Stimulated activated CD4-positive, alpha-beta T cell treated with anti-CD3 and anti-CD28 coated beads, Interleukin-15, amount 100 ng/mL, for 24 hours (primary cell): ENCODE results near the gene PANX2.

Experiments
- DNase-seq: peaks from one replicate; pipeline ENCODE4 v3.0.0-alpha.2; 2020

The PANX2 gene

DNA sequence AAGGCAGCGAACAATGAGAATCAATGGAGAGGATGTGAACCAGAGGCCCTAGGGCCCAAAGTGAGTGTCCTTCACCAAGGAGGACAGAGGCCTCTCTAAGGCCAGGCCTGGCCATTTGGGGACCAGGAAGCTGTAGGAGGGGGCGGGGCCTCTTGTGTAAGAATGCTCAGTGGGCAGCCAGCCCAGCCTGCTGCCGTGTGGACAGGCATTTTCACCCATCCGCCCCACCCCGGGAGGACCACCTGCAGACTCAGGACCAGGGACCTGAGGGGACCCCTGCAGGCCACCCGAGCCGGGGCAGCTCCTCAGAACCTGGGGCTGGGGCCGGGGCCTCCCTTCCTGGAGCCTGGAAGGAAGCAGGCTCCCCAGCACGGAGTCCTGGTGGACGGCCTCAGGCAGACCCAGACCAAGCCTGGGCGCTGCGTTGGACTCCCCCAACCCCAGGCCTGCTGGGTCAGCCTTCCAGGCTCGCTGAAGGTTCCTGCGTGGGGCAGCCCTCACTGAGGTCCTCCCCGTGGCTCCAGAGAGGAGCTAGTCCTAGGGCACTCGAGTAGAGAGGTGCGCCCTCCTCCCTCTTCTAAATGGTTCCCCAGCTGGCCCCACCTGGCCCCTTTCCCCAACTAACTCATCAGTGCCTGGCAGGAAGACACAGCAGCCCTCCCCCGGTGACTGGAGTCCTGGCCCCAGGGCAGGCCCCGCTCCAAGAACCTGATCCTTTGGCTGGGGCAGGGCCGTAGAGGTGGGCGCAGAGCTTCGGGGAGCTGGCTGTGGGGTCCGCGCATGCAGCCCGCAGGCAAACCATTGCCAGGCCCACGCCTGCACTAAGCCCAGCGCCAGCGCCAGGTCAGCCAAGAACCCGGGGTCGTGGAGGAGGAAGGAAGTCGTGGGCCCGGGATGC is 13.7 kb downstream of the PANX2 start:
- DNase-seq: no peak

DNA sequence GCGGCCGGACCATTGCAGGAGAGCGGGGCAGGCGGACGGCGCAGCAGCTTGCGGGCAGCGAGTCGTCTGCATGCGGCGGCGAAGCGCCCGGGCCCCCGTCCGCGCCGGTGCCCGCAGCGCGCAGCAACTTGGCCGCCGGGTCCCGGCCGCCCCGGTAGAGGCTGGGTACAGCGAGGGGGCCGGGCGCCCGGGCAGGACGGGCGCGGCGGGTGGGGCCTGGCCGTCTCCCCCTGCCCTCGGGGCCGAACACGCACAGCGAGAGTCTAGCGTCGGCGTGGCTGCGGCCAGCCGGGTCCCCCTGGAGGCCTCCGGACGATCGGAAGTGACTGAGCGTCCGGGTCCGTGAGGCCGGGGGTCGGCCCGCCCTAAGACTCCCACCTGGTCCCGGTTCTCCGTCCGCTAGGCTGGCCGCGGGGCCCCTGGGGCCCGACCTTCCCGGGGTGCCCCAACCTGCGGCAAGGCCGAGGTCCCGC is 14.4 kb downstream of the PANX2 start:
- no peak for DNase-seq

DNA sequence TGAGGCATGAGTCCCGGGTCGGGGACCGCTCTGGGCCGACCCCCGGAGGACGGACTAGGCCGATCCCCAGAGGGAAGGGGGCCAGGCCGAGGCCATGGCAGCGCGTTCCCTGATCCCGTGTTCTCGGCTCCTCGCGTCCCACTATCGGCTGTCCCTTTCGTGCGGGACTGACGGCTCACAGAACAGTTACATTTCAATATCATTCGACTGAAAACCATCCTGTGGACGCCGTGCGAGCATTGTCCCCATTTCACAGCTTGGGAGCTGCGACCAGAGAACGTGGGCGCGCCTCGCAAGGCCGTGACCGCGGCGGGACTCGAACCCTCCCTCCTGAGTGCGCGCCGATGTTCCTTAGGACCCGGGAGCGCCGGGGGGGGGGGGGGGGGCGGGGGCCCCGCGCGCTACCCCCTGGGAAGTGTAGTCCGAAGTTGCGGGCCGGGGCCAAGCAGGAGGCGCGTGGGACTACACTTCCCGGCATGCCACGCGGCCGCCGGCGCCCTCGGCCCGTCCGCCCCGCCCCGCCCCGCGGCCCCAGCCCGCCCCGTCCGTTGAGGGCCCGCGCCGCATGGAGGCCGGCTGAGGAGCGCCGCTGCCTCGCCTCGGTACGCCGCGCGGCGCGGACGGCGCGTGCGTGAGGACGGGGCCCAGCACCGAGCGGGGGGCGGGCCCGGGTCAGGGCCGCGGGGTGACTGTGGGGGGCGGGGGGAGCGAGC is 15.0 kb downstream of the PANX2 start, which contains the start of gene TRABD:
Gene TRABD (plus strand): TSS at position 539 of the 713 bp plus-strand sequence. CDS start 7,148 bp downstream, outside the sequence.
- peak; percentile 92 for DNase-seq

- DNase-seq: peak; percentile 29
Measured at GRCh38 chr22:50186181-50186714, 15.7 kb downstream of the PANX2 start.

- no peak for DNase-seq
Measured at GRCh38 chr22:50186761-50187523, 16.4 kb downstream of the PANX2 start.

- DNase-seq: no peak
Measured at GRCh38 chr22:50188356-50188755, 17.8 kb downstream of the PANX2 start.

GRCh38 chr22:50189184-50189848 is 18.8 kb downstream of the PANX2 start:
- DNase-seq: no peak

- no peak for DNase-seq
Measured at GRCh38 chr22:50189849-50190181, 19.3 kb downstream of the PANX2 start.

GRCh38 chr22:50190182-50190940 is 19.8 kb downstream of the PANX2 start:
- peak; percentile 83 for DNase-seq

DNA sequence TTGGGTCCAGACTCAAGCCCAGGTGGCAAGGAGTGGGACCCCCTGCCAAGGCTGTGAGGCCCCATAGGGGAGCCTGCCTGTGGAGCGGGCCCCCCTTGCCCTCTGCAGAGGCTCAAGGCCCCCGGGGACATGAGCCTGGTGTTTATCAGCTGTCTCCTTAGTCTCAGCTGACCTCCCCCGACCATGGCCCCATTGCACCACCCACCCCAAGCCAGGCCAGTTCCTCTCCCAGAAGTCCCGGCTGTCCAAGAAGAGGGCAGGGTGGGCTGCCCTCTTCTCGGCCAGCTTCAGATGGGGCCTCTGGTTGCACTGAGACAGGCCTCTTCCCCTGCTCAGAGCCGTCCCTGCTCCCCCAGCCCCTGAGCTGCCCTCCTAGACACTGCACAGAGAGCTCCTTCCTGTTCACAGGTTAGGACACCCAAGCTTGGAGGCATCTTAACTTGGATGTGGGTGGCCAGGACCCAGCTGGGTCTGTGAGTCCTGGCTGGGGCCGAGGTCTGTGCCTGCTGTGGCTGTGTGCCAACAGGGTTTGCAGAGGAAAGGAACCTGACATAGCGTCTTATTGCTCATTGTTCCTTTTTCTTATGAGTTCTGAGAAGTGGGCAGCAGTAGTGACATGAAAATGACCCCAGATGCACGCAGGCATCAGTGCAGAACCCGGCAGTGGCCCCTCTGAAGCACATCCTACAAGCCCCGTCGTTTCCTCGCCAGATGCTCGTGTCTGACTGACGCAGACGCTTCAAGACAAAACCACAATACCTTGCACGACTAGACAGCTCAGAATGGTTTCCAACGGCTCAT is 20.6 kb downstream of the PANX2 start:
- peak; percentile 78 for DNase-seq

DNA sequence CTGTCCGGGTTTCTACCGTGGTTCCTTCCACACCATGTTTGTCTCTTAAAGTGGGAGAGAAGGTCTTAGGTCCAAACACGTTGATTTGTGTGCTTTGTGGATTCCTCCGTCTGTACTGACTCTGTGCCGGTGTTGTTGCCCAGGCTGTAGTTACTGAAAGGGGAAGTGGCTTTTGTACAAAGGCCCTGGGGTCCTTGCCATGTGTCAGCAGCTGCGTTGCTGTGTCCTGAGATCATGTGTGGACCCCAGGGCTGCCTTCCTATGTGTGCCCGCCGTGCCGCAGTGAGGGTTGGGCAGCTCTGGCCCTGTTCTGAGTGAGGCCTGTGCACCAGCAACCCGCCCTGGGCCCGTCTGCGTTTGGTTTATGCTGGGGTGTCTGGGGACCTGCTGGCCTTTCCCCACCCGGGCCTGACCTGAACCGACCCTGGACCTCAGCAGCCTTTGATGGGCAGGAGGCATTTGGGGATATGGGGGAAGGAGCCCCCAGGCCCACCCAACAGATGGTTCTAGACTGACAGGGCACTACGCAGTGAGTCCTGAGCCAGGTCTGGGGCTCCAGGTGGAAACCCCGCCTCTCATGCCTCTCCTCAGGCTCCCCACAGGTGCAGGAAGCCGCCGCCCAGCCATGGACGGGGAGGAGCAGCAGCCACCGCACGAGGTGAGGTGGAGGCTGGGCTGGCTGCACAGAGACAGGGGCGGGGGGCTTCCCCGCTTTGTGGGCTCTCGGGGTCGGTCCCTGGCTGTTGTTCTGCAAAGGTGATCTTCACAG is 22.1 kb downstream of the PANX2 start:
- no peak for DNase-seq

DNA sequence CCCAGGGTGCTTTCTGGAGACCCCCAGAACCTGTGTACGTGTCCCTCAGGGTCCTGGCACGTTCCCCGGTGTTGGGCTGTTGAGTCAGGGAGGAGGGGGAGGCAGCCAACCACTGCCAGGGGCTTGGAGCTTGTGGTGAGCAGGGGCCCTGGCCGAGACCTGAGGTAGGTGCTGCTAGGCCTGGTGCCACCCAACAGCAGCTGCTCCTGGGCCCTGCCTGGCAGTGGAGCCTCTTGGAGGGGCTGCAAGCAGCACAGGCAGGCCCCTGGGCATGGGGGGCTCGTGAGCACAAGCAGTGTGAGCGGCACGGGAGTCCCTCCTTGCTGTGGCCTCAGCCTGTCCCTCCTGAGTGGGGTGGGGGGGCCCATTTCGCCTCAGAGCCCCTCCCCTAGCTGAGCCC is 23.1 kb downstream of the PANX2 start:
- DNase-seq: no peak

- DNase-seq: no peak
Measured at GRCh38 chr22:50194037-50194805, 23.7 kb downstream of the PANX2 start.

GRCh38 chr22:50196256-50196655 is 25.7 kb downstream of the PANX2 start:
- DNase-seq: no peak

DNA sequence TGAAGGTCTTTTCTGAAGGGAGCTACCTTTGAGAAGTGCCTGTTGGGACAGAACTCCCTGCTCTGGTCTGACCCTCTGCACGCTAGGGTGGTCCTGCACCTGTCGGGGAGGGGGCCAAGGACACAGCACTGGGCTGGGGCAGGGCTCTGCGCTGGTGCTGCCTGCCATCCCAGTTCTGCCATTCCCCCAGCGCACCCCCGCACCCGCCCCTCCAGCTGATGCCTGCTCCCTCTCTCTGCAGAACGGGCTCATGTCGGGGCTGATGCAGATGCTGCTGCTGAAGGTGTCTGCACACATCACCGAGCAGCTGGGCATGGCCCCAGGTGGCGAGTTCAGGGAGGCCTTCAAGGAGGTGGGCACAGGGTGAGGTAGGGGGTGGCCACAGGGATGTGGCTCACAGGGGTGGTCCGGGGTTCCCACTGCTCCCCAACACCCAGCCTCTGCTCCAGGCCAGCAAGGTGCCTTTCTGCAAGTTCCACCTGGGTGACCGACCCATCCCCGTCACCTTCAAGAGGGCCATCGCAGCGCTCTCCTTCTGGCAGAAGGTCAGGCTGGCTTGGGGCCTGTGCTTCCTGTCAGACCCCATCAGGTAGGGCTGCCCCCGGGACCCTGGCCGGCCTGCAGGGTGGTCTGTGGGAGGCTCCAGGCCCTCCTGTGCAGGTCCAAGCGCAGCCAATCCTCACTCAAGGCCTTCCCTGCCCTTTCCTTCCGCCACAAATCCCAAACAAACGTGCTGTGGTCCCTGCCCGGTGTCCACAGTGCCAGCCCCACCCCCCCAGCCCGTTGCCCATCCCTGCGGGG is 26.7 kb downstream of the PANX2 start:
- DNase-seq: no peak

DNA sequence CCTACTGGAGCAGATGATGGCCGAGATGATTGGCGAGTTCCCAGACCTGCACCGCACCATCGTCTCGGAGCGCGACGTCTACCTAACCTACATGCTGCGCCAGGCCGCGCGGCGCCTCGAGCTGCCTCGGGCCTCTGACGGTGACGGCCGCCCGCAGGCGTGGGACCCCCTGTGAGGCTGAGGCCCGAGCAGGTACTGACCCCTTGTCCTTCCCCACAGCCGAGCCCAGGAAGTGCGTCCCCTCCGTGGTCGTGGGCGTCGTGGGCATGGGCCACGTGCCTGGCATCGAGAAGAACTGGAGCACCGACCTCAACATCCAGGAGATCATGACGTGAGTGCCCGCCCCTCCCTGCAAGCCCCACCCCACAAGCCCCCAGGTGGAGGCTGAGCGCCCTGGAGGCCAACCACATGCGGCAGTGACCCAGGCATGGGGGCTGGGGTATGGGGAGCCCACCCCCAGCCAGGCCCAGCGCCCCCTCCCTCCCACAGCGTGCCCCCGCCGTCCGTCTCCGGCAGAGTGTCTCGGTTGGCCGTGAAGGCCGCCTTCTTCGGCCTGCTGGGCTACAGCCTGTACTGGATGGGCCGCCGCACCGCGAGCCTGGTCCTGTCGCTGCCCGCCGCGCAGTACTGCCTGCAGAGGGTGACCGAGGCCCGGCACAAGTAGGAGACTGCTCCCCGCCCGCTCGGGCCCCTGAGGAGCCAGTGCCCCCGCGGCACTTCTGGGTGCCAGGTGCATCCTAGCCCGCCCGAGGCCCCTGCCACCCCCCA is 27.5 kb downstream of the PANX2 start:
- no peak for DNase-seq

GRCh38 chr22:50198624-50199017 is 28.1 kb downstream of the PANX2 start:
- no peak for DNase-seq
